HEK293 (cell line): Measurements from ENCODE around the gene PRR14L.

Experiments
- CTCF ChIP-seq: fragments of 450-650 bp; formaldehyde crosslinking; IDR thresholded peaks from 2 replicates; pipeline ENCODE4 v1.5.1; 2016; ENCODE audit warnings: missing biosample characterization, missing genetic modification characterization
- EGR2 ChIP-seq: fragments of 450-650 bp; formaldehyde crosslinking; IDR thresholded peaks from 2 replicates; pipeline ENCODE4 v1.5.1; 2016; ENCODE audit warnings: low read depth, missing biosample characterization, missing genetic modification characterization
- IKZF3 ChIP-seq: fragments of 450-650 bp; IDR thresholded peaks from 2 replicates; pipeline ENCODE4 v1.5.0; 2018; ENCODE audit warnings: missing biosample characterization, mild to moderate bottlenecking, missing genetic modification characterization, moderate library complexity
- PRDM1 ChIP-seq: fragments of 450-650 bp; formaldehyde crosslinking; IDR thresholded peaks from 2 replicates; pipeline ENCODE4; 2016; ENCODE audit warnings: missing biosample characterization, missing genetic modification characterization
- PRDM2 ChIP-seq: fragments of 450-650 bp; formaldehyde crosslinking; IDR thresholded peaks from 2 replicates; pipeline ENCODE4 v1.5.1; 2016; ENCODE audit warnings: missing biosample characterization, missing genetic modification characterization, borderline replicate concordance
- ZFP41 ChIP-seq: fragments of 450-650 bp; formaldehyde crosslinking; IDR thresholded peaks from 2 replicates; pipeline ENCODE4 v1.5.1; 2016; ENCODE audit warnings: missing biosample characterization, missing genetic modification characterization, borderline replicate concordance
- ZNF10 ChIP-seq: fragments of 450-650 bp; formaldehyde crosslinking; IDR thresholded peaks from 2 replicates; pipeline ENCODE4 v1.5.1; 2017; ENCODE audit warnings: missing biosample characterization, missing genetic modification characterization
- ZNF26 ChIP-seq: fragments of 450-650 bp; formaldehyde crosslinking; IDR thresholded peaks from 2 replicates; pipeline ENCODE4 v1.5.1; 2016; ENCODE audit warnings: missing biosample characterization, missing genetic modification characterization
- ZNF274 ChIP-seq, 2 experiments: fragments of 200-500 bp in 1 of 2; fragments of 450-650 bp in 1 of 2; sonication (Bioruptor generic) in 1 of 2; formaldehyde crosslinking in 1 of 2; IDR thresholded peaks; 2 replicates each; pipeline versions ENCODE4 v1.5.1 to v1.6.1; 2014 to 2016; ENCODE audit warnings: borderline replicate concordance in 1 of 2, inconsistent platforms in 1 of 2, low read length in 1 of 2, missing biosample characterization in 1 of 2, missing genetic modification characterization in 1 of 2
- ZNF280C ChIP-seq: fragments of 450-650 bp; formaldehyde crosslinking; IDR thresholded peaks from 2 replicates; pipeline ENCODE4 v1.5.1; 2016; ENCODE audit warnings: missing biosample characterization, missing genetic modification characterization
- ZNF302 ChIP-seq: fragments of 450-650 bp; formaldehyde crosslinking; IDR thresholded peaks from 2 replicates; pipeline ENCODE4 v1.5.1; 2016; ENCODE audit warnings: missing biosample characterization, missing genetic modification characterization, low read depth
- ZNF354C ChIP-seq: fragments of 450-650 bp; formaldehyde crosslinking; IDR thresholded peaks from 2 replicates; pipeline ENCODE4 v1.5.1; 2016; ENCODE audit warnings: missing biosample characterization, missing genetic modification characterization, low read depth, borderline replicate concordance
- ZNF37A ChIP-seq: fragments of 450-650 bp; IDR thresholded peaks from 2 replicates; pipeline ENCODE4 v1.5.1; 2018; ENCODE audit warnings: missing biosample characterization, missing genetic modification characterization
- ZNF394 ChIP-seq: fragments of 450-650 bp; formaldehyde crosslinking; IDR thresholded peaks from 2 replicates; pipeline ENCODE4 v1.5.1; 2016; ENCODE audit warnings: missing biosample characterization, missing genetic modification characterization, mild to moderate bottlenecking, moderate library complexity, borderline replicate concordance
- ZNF549 ChIP-seq: fragments of 450-650 bp; IDR thresholded peaks from 2 replicates; pipeline ENCODE4 v1.5.1; 2018; ENCODE audit warnings: missing biosample characterization, missing genetic modification characterization, mild to moderate bottlenecking, inconsistent platforms, moderate library complexity
- ZNF561 ChIP-seq: fragments of 450-650 bp; IDR thresholded peaks from 2 replicates; pipeline ENCODE4 v1.5.1; 2018; ENCODE audit warnings: missing biosample characterization, missing genetic modification characterization, borderline replicate concordance
- ZNF596 ChIP-seq: fragments of 450-650 bp; IDR thresholded peaks from 2 replicates; pipeline ENCODE4 v1.5.0; 2018; ENCODE audit warnings: missing biosample characterization, mild to moderate bottlenecking, missing genetic modification characterization, moderate library complexity
- ZNF600 ChIP-seq: fragments of 450-650 bp; formaldehyde crosslinking; IDR thresholded peaks from 2 replicates; pipeline ENCODE4 v1.5.1; 2016; ENCODE audit warnings: missing biosample characterization, missing genetic modification characterization
- ZNF654 ChIP-seq: fragments of 450-650 bp; formaldehyde crosslinking; IDR thresholded peaks from 2 replicates; pipeline ENCODE4 v1.5.1; 2016; ENCODE audit warnings: low read depth, missing biosample characterization, missing genetic modification characterization
- ZNF660 ChIP-seq: fragments of 450-650 bp; IDR thresholded peaks from 2 replicates; pipeline ENCODE4 v1.5.1; 2018; ENCODE audit warnings: missing biosample characterization, mild to moderate bottlenecking, missing genetic modification characterization
- ZNF692 ChIP-seq: fragments of 450-650 bp; formaldehyde crosslinking; IDR thresholded peaks from 2 replicates; pipeline ENCODE4 v1.5.1; 2016; ENCODE audit warnings: missing biosample characterization, missing genetic modification characterization
- TF ChIP-seq, protein P1 (sequence below): fragments of 450-650 bp; formaldehyde crosslinking; IDR thresholded peaks from 2 replicates; pipeline ENCODE4 v1.5.1; 2016; ENCODE audit warnings: missing biosample characterization, missing genetic modification characterization

PRR14L gene

DNA sequence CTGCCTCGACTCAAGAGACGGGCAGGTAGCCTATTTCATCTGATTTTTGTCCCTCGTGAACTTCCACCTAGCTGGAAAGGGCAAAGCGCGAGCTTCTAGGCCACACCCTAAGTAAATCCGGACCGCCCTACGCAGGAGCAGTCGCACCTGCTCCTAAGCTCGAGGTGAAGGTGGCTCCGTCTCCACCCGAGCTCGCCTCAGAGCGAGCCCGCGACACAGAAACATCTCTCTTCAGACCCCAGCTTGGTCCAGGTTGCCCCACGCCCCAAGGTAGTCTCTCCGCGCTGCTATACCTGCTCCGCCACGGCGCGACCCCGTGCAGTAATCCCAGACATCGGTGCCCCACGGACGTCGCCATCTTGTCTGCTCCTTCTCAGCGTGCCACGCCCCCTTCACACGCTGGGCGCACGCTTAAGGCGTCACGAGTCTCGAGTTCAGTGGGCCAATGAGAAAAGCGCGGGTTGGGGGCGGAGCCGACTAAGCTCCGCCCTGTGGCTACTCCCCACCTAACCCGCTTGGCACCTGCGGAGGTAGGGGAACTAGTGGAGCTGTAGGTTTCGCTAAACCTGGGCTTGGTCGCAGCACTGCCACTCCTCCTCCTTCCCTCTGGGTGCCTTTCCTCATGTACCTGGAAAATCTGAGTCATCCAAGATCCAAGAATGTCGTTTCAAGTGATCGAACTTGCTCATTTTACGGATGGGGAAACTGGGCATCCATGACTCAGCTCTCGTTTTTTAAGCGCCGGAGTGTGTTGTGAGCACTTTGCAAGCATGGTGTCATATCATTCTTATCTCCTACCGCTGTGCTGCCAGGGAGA lies 87.9 kb downstream of the PRR14L start, which contains the start of gene PISD (continued):
- TF ChIP-seq CTCF (tag by site-specific recombination): no peak
- TF ChIP-seq PRDM1 (tag by site-specific recombination): peak; percentile 77
- no peak for TF ChIP-seq EGR2 (tag by site-specific recombination)
- TF ChIP-seq ZNF274 (IDR thresholded peaks at IDR 0.05; ENCODE audit: low read length): no peak
- TF ChIP-seq ZNF274 (tag by site-specific recombination; IDR thresholded peaks at IDR 0.05; ENCODE audit: borderline replicate concordance): no peak
- no peak for TF ChIP-seq ZNF302 (tag by site-specific recombination)
- no peak; the same call in 1 of the 2 replicates for TF ChIP-seq ZNF561 (tag by site-specific recombination)
- TF ChIP-seq ZNF596 (tag by site-specific recombination): no peak
- TF ChIP-seq ZNF600 (tag by site-specific recombination): peak; percentile 71
- no peak for TF ChIP-seq ZNF549 (tag by site-specific recombination)
- TF ChIP-seq ZNF660 (tag by site-specific recombination): peak; percentile 75; the same call in 1 of the 2 replicates
- 0 out of 2 replicates have a peak, but pooled peaks have one; percentile 61 for TF ChIP-seq ZNF10 (tag by site-specific recombination)
- 0 out of 2 replicates have a peak, but pooled peaks have one; percentile 38 for TF ChIP-seq ZNF692 (tag by site-specific recombination)
- peak; percentile 84 for TF ChIP-seq ZNF394 (tag by site-specific recombination)
- TF ChIP-seq ZNF354C (tag by site-specific recombination): no peak
- no peak for TF ChIP-seq ZNF37A (tag by site-specific recombination)
- TF ChIP-seq, protein P1, sequence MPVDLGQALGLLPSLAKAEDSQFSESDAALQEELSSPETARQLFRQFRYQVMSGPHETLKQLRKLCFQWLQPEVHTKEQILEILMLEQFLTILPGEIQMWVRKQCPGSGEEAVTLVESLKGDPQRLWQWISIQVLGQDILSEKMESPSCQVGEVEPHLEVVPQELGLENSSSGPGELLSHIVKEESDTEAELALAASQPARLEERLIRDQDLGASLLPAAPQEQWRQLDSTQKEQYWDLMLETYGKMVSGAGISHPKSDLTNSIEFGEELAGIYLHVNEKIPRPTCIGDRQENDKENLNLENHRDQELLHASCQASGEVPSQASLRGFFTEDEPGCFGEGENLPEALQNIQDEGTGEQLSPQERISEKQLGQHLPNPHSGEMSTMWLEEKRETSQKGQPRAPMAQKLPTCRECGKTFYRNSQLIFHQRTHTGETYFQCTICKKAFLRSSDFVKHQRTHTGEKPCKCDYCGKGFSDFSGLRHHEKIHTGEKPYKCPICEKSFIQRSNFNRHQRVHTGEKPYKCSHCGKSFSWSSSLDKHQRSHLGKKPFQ (tag by site-specific recombination): no peak
- no peak for TF ChIP-seq ZNF280C (tag by site-specific recombination)
- no peak for TF ChIP-seq PRDM2 (tag by site-specific recombination)
- TF ChIP-seq ZNF654 (tag by site-specific recombination): no peak
- no peak for TF ChIP-seq ZFP41 (tag by site-specific recombination)
- TF ChIP-seq ZNF26 (tag by site-specific recombination): no peak
- TF ChIP-seq IKZF3: no peak
